GM21526 (cell line): ENCODE results near the gene CRTAP.
"Not testable (repeated sequence)": the region's sequence is repeated elsewhere in the genome, so short reads cannot be mapped to it uniquely, and the experiment has no call there.

ENCODE experiments used
- ATAC-seq: cut with Tn5 transposase; IDR thresholded peaks from one replicate; pipeline ENCODE4 v1.9.1; 2021; ENCODE audit warnings: moderate library complexity; ENCODE audit not compliant: unreplicated experiment, low FRiP score

Gene CRTAP

DNA sequence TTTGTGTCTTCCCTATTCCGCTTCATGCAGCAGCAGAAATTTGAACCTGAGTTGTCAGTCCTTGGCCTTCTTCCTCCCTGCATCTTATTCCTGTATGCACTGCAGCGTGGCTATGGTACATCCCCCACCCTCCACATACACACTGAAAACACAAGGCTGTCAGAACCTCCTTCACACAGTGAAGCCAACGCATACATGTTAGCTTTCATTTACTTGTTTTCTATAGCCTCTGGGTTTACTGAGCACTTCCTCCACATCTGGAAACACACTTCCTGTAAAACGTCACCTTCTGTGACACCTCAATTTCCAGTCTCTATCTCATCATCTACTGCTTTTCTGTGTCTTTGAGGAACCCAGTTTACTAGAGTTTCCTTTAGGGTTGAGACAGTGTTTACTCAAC lies 57.8 kb downstream of the CRTAP start:
- ATAC-seq, result no peak

GRCh38 chr3:33173103-33173502 lies 59.3 kb downstream of the CRTAP start:
- ATAC-seq, result no peak

GRCh38 chr3:33173672-33174071 lies 59.9 kb downstream of the CRTAP start:
- ATAC-seq, result no peak

DNA sequence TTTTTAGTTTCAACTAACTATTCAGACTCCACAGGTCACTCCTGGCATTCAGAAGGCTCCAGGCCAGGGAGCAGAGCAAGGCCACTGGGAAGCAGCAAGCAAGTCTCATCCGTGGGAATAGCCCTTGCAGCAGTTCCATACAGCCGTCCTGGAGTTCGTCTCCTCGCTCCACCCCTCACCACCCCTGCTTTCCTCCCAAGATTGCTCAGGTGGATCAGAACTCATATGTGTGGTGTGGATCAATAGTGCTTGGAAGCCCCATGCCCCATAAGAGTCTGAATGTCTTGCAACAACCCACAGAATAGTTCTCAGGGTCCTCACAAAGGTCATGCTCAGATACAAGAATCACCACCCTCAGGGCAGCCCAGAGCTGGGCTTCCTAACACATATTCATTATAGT lies 60.3 kb downstream of the CRTAP start:
- ATAC-seq, result no peak

- ATAC-seq, result no peak
These were observed 61.0 kb downstream of the CRTAP start for GRCh38 chr3:33174711-33175414.

GRCh38 chr3:33179132-33179531 lies 65.3 kb downstream of the CRTAP start:
- ATAC-seq, result no peak

- no peak for ATAC-seq
These were observed 67.4 kb downstream of the CRTAP start for GRCh38 chr3:33181229-33181628.

- ATAC-seq, result not testable (repeated sequence)
These were observed 67.8 kb downstream of the CRTAP start for GRCh38 chr3:33181641-33182040.

- no peak for ATAC-seq
These were observed 71.0 kb downstream of the CRTAP start for GRCh38 chr3:33184863-33185262.

GRCh38 chr3:33186524-33187367 lies 72.9 kb downstream of the CRTAP start:
- no peak for ATAC-seq

DNA sequence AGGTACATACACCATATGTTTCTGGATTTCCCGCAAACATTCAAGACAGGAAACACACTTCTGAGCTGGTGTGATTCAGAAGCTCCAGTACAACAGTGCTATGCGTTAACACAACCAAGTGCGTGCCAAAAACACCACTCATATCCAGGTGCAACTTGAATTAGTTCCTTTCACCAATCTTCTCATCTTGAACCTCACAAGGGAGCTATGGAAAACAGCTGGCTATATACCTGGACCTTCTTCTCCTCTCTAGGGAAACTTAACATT lies 73.5 kb downstream of the CRTAP start:
- ATAC-seq, result no peak

GRCh38 chr3:33194303-33194702 lies 80.5 kb downstream of the CRTAP start:
- no peak for ATAC-seq

- no peak for ATAC-seq
These were observed 82.7 kb downstream of the CRTAP start for GRCh38 chr3:33196538-33196937.
